ENCODE measurements around the gene ZNF101.
"Not testable (repeated sequence)": the region's sequence is repeated elsewhere in the genome, so short reads cannot be mapped to it uniquely, and the experiment has no call there.

The ZNF101 gene

GRCh38 chr19:19661675-19662251 is 6.9 kb upstream of the ZNF101 start:
- no peak for DNase-seq (ENCODE audit: low read depth)

- no peak for DNase-seq (ENCODE audit: low read depth)
Measured at GRCh38 chr19:19662344-19662743, 6.3 kb upstream of the ZNF101 start.

- DNase-seq (ENCODE audit: low read depth) = no peak
Measured at GRCh38 chr19:19662871-19663255, 5.8 kb upstream of the ZNF101 start.

- DNase-seq (ENCODE audit: low read depth) = peak; percentile 91
Measured at GRCh38 chr19:19663256-19664120, 5.2 kb upstream of the ZNF101 start, which contains the start of gene ATP13A1. Gene ATP13A1 (minus strand): TSS chr19:19663676. CDS start chr19:19663666, 10 bp downstream.

GRCh38 chr19:19665420-19665948 is 3.2 kb upstream of the ZNF101 start:
- DNase-seq (ENCODE audit: low read depth) = not testable (repeated sequence)

- DNase-seq (ENCODE audit: low read depth) = no peak
Measured at GRCh38 chr19:19670070-19670551, 1.5 kb downstream of the ZNF101 start.

GRCh38 chr19:19672816-19673215 is 4.2 kb downstream of the ZNF101 start:
- DNase-seq (ENCODE audit: low read depth) = no peak

- DNase-seq (ENCODE audit: low read depth) = no peak
Measured at GRCh38 chr19:19674315-19674714, 5.7 kb downstream of the ZNF101 start.

GRCh38 chr19:19677579-19677978 is 8.9 kb downstream of the ZNF101 start:
- no peak for DNase-seq (ENCODE audit: low read depth)

GRCh38 chr19:19679176-19680073 is 10.8 kb downstream of the ZNF101 start:
- DNase-seq (ENCODE audit: low read depth) = no peak

- DNase-seq (ENCODE audit: low read depth) = not testable (repeated sequence)
Measured at GRCh38 chr19:19686119-19686518, 17.5 kb downstream of the ZNF101 start.

- no peak for DNase-seq (ENCODE audit: low read depth)
Measured at GRCh38 chr19:19686580-19686979, 17.9 kb downstream of the ZNF101 start.

GRCh38 chr19:19687090-19687489 is 18.5 kb downstream of the ZNF101 start:
- no peak for DNase-seq (ENCODE audit: low read depth)

- not testable (repeated sequence) for DNase-seq (ENCODE audit: low read depth)
Measured at GRCh38 chr19:19689023-19689422, 20.4 kb downstream of the ZNF101 start.

- DNase-seq (ENCODE audit: low read depth) = no peak
Measured at GRCh38 chr19:19691683-19692082, 23.0 kb downstream of the ZNF101 start.

- DNase-seq (ENCODE audit: low read depth) = no peak
Measured at GRCh38 chr19:19696386-19696785, 27.7 kb downstream of the ZNF101 start.

- DNase-seq (ENCODE audit: low read depth) = no peak
Measured at GRCh38 chr19:19697589-19697988, 28.9 kb downstream of the ZNF101 start.

- not testable (repeated sequence) for DNase-seq (ENCODE audit: low read depth)
Measured at GRCh38 chr19:19700493-19700892, 31.9 kb downstream of the ZNF101 start.

GRCh38 chr19:19704836-19705235 is 36.2 kb downstream of the ZNF101 start:
- DNase-seq (ENCODE audit: low read depth) = no peak

- DNase-seq (ENCODE audit: low read depth) = no peak
Measured at GRCh38 chr19:19710506-19710905, 41.9 kb downstream of the ZNF101 start.

GRCh38 chr19:19711306-19711933 is 42.8 kb downstream of the ZNF101 start:
- no peak for DNase-seq (ENCODE audit: low read depth)

All from activated T-helper 9 cell treated with anti-CD3 and anti-CD28 coated beads, Interleukin-2, amount 50 U/mL, for 16 hours (primary cell).